ENCODE measurements around the gene AJAP1.

AJAP1 gene

GRCh38 chr1:4743978-4744750, 89.8 kb downstream of the AJAP1 start:
- no peak for DNase-seq

GRCh38 chr1:4745560-4745959, 91.2 kb downstream of the AJAP1 start:
- DNase-seq = no peak

GRCh38 chr1:4749406-4749805, 95.0 kb downstream of the AJAP1 start:
- no peak for DNase-seq

DNA sequence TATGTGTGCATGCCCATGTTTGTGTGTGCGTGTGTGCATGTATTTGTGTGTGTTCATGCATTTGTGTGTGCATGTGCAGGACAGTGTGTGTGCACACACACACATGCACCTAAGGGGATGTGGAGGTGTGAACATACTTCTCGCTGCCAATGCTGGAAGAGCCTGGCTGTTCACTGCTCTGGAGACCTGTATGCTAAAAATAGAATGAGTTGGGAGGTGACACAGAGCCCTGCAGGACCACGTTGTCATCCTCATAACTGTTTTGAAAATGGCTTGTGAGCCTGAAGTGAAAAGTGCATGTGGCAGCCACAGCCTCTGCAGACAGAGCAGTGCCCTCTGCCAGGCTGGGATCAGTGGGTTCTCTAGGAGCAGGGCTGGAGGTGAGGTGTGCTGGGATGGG, 95.8 kb downstream of the AJAP1 start:
- DNase-seq = no peak

GRCh38 chr1:4752059-4752458, 97.7 kb downstream of the AJAP1 start:
- DNase-seq = no peak

DNA sequence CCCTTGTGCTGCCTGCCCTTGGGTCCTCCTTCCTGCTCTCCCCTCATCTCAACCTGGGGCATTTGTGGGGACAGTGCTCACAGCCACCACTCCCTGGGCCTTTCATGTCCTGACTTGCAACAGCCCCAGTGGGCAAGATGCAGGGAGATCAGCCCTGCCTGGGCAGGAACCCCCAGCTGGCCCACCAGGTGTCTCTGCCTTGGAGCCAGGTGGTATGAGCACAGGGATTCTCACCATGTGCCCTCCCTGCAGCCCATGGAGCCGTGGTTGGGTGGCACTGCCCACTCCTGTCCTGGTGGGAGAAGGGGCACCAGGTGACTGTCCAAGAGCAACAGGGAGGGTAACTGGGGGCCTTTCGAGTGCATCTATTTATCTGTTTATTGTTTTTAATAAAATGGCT, 100.4 kb downstream of the AJAP1 start:
- DNase-seq = no peak

- DNase-seq = no peak
Observed at GRCh38 chr1:4755301-4755845, 101.0 kb downstream of the AJAP1 start.

GRCh38 chr1:4755864-4756504, 101.6 kb downstream of the AJAP1 start:
- no peak for DNase-seq

GRCh38 chr1:4756851-4757580, 102.6 kb downstream of the AJAP1 start:
- DNase-seq = no peak

GRCh38 chr1:4759671-4760070, 105.3 kb downstream of the AJAP1 start:
- no peak for DNase-seq

DNA sequence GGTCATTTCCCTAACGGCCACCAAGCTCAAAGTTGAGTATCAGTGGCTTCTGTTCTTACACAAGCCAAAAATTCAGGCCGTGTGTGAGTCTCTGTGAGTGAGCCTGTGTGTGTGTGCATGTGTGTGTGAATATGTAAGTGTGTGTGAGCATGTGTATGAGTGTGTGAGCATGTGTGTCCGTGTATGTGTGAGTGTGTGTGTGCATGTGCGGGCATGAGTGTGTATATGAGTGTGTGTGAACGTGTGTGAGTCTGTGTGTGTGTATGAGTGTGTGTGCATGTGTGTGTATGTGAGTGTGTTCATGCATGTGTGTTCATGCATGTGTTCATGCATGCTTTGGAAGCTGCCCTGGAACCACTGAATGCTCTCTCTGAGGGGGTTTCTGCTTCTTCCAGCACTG, 105.7 kb downstream of the AJAP1 start:
- DNase-seq = no peak

DNA sequence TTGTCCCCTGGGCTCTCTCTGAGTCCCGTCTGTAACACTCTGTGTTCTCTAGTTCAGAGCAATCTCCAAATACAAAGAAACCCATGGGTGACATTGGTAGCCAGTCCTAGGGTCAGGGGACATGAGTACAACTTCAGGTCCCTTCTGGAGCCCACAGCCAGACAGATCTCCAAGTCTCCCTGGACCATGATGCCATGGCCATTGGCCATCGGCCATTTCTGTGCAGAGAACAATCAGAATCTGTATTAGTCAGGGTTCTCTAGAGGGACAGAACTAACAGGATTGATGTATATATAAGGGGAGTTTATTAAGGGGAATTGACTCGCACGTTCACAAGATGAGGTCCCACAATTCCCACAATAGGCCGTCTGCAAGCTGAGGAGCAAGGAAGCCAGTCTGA, 106.9 kb downstream of the AJAP1 start:
- no peak for DNase-seq

GRCh38 chr1:4762146-4762545, 107.7 kb downstream of the AJAP1 start:
- no peak for DNase-seq

DNA sequence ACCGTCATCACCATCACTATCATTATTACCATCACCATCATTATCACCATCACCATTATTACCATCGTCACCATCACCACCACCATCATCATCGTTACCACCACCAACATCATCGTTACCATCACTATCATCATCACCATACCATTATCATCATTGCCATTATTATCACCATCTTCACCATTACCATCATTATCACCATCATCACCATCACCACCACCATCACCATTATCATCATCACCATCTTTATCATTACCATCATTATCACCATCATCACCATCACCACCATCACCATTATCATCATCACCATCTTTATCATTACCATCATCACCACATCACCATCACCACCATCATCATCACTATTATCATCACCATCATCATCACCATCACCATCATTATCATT, 112.9 kb downstream of the AJAP1 start:
- DNase-seq = no peak

DNA sequence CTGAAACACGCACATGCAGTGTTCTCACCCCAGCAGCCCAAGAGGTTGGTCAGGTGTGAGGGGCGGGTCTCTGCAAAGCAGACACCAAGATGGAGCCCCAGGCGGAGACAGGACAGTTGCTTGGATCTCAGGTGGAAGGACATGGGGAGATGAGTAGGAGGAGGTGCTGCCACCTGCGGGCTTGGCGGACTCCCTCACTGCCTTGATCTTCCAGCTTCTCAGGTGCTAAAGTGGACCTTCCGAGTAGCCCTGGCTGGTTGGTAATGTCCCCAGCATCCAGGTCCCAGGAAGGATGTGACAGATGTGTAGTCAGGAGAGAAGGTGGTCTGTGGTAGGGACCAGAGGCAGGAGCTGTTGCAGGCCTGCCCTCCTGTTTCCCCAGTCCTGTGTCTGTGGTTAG, 114.1 kb downstream of the AJAP1 start:
- no peak for DNase-seq

DNA sequence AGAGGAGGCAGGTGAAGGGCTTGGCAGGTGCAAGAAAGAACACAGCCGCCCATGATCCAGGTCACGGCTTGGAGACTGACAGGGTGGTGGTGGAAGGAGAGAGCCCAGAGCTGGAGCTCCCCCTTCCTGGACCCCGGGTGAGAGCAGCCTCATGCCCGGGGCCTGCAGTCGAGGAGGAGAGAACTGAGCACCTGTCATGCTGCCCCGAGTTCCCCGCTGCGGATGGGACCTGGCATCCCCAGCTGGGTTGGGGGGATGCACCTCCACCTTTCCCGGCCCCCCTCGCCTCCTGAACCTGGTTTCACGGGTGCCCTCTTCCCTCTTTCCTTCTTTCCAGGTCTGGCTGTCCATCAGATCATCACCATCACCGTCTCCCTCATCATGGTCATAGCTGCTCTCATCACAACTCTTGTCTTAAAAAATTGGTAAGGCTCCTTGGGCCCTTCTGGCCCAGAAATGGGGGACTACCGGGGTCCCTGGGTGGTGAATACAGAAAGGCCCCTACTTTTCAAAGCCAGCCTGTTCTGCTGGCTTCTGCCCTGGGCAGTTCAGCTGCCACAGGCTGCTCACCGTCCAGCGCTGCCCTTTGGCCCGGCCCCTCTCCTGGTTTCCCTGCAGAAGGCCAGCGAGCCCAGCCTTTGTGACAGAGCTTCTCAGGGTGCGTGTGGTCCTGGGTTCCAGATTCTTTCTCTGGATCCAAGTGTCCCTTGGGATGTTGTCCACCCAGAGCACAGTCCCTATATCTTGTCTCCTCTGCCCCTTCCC, 115.3 kb downstream of the AJAP1 start:
- DNase-seq = no peak

DNA sequence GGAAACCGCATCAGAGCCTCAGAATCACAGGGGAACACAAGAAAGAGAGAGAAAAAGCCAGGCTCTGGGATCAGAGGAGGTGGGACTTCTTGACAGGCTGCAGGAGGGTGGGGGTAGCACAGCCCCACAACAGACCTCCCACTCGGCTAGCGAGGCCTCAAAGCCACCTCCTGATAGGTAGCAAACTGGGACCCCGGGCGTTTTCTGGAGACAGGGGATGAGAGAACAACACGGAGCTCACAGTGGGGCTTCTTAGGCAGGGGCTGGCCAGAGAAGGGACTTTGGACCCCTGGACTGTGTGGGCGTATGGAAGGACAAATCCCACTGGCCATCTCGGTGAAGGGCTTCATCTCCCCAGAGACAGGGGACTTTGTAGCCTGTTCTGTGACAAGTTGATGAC, 116.3 kb downstream of the AJAP1 start:
- no peak for DNase-seq

GRCh38 chr1:4771267-4771666, 116.9 kb downstream of the AJAP1 start:
- no peak for DNase-seq

DNA sequence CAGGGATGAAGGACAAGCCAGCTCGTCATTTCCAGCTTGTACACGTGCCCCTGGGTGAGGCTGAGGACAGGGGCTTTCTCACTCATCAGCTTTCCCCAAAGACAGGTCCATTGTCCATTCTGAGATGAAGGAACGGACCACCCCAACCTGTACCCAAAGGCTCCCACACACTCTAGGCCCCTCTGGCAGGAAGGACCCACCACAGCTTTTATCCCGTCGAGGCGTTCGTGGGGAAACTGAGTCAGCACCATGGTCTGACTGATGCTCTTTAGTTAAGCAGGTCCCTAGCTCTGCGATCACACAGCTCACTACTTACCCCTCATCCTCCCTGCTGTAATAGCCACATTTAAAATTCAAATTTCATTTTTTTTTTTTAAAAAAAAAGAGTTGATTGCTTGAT, 117.3 kb downstream of the AJAP1 start:
- no peak for DNase-seq

- DNase-seq = no peak
Observed at GRCh38 chr1:4772294-4773010, 118.0 kb downstream of the AJAP1 start.

DNA sequence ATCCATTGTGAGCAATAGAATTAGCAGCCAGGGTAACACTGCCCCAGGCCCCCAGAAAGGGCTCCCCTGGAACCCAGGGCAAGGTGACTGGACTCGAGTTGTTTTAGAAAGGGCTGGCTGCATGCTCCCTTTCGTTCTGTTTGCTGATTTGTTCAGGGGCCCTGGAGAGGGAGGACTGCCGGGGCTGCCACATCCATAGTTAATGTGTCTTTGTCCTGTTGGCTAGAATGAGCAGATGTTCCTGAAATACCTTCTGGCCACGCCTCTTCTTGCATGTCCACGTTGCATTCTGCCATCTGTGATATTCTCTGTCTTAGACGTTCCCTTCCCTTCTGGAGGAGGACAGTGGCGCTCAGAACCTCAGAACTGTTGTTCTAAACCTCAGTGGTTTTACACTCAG, 118.8 kb downstream of the AJAP1 start:
- no peak for DNase-seq

- DNase-seq = no peak
Observed at GRCh38 chr1:4775506-4775905, 121.1 kb downstream of the AJAP1 start.
